WTC11 (cell line): Measurements from ENCODE around the gene IKBIP. TPM values are rescaled to one million over a fixed set of nuclear protein-coding genes. Genes with fewer than 3 reads are reported as not detected.

Experiments used
- ATAC-seq: fragments of 200-7000 bp; cut with Tn5 transposase; 2 replicates; pipeline ENCODE4 v1.10.0; 2021; ENCODE audit warnings: mild to moderate bottlenecking, moderate library complexity
- CTCF ChIA-PET: fragments of 300-600 bp; sonication (Branson Sonifier 250); formaldehyde crosslinking; loops from one replicate; lab custom pipeline; 2021; ENCODE audit warnings: antibody characterized with exemption; lab: Charles Lee
- POLR2A ChIA-PET: fragments of 350-600 bp; sonication (Branson Sonifier 250); formaldehyde crosslinking; loops from one replicate; lab custom pipeline; 2021; ENCODE audit warnings: antibody characterized with exemption; lab: Charles Lee
- DNase-seq: peaks from one replicate; pipeline ENCODE4 v3.0.0; 2021; ENCODE audit warnings: low spot score
- H3K27ac Mint-ChIP-seq: 2 replicates; pipeline ENCODE4 v1.8.0; 2021; ENCODE audit warnings: mixed read lengths
- H3K27me3 Mint-ChIP-seq: 2 replicates; pipeline ENCODE4 v1.8.0; 2021; ENCODE audit warnings: low read depth, mild to moderate bottlenecking, moderate library complexity, mixed read lengths
- H3K36me3 Mint-ChIP-seq: 2 replicates; pipeline ENCODE4 v1.8.0; 2021; ENCODE audit warnings: mixed read lengths
- H3K4me1 Mint-ChIP-seq: 2 replicates; pipeline ENCODE4 v1.8.0; 2022; ENCODE audit warnings: mixed read lengths
- H3K4me3 Mint-ChIP-seq: 2 replicates; pipeline ENCODE4 v1.8.0; 2021; ENCODE audit warnings: mild to moderate bottlenecking, moderate library complexity, mixed read lengths
- H3K9me3 Mint-ChIP-seq: 2 replicates; pipeline ENCODE4 v1.8.0; 2021; ENCODE audit warnings: mixed read lengths
- ATF1 ChIP-seq: sonication (generic); formaldehyde crosslinking; IDR thresholded peaks from 2 replicates; pipeline ENCODE4 v1.8.1; 2023; ENCODE audit warnings: mild to moderate bottlenecking, moderate library complexity, missing genetic modification reagents
- GRHL2 ChIP-seq: fragments of 250-450 bp; sonication (Bioruptor Pico); IDR thresholded peaks from 2 replicates; pipeline ENCODE4 v1.8.0; 2022; ENCODE audit warnings: mild to moderate bottlenecking, moderate library complexity; ENCODE audit not compliant: insufficient replicate concordance, severe bottlenecking
- MYBL2 ChIP-seq: sonication (generic); formaldehyde crosslinking; IDR thresholded peaks from 2 replicates; pipeline ENCODE4 v1.8.1; 2023; ENCODE audit warnings: mild to moderate bottlenecking, moderate library complexity, missing genetic modification reagents
- NFATC4 ChIP-seq: fragments of 250-450 bp; sonication (Bioruptor Pico); IDR thresholded peaks from 2 replicates; pipeline ENCODE4 v1.9.0; 2021; ENCODE audit warnings: mild to moderate bottlenecking
- ZNF416 ChIP-seq: fragments of 250-450 bp; sonication (Bioruptor Pico); IDR thresholded peaks from 2 replicates; pipeline ENCODE4 v1.9.0; 2021; ENCODE audit warnings: mild to moderate bottlenecking, inconsistent platforms
- total RNA-seq: library from RNA; stranded (reverse); gene quantifications from 3 replicates; pipeline ENCODE4 v1.2.3, GENCODE V29; 2021
- TF ChIP-seq, protein P1 (sequence below): fragments of 250-450 bp; sonication (Bioruptor Pico); IDR thresholded peaks from 2 replicates; pipeline ENCODE4 v2.1.2; 2022; ENCODE audit warnings: mild to moderate bottlenecking, moderate library complexity
- TF ChIP-seq, protein P2 (sequence below): sonication (generic); formaldehyde crosslinking; IDR thresholded peaks from 2 replicates; pipeline ENCODE4 v1.8.1; 2023; ENCODE audit warnings: mild to moderate bottlenecking, moderate library complexity, missing genetic modification reagents
- TF ChIP-seq, protein P3 (sequence below): sonication (generic); formaldehyde crosslinking; IDR thresholded peaks from 2 replicates; pipeline ENCODE4 v1.8.0; 2022; ENCODE audit warnings: missing genetic modification reagents
- TF ChIP-seq, protein P4 (sequence below): fragments of 250-450 bp; sonication (Bioruptor Pico); IDR thresholded peaks from 2 replicates; pipeline ENCODE4 v1.9.0; 2021; ENCODE audit warnings: mild to moderate bottlenecking
- TF ChIP-seq, protein P5 (sequence below): fragments of 250-450 bp; sonication (Bioruptor Pico); IDR thresholded peaks from 2 replicates; pipeline ENCODE4 v1.8.0; 2021; ENCODE audit warnings: mild to moderate bottlenecking

IKBIP gene
- total RNA-seq, 1 experiment from 2014 or later: 15.5 TPM

DNA sequence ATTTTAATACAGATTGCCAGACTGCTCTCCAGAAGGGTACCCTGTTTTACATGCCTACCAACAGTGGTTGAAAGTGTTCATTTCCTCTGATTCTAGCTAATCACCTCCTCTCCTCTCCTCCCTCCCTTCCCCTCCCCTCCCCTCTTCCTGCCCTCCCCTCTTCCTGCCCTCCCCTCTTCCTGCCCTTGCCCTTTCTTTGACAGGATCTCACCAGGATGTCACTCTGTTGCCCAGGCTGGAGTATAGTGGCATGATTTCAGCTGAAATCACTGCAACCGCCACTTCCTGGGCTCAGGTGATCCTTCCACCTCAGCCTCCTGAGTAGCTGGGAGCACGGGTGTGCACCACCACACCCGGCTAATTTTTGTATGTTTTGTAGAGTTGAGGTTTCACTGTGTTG is 25.2 kb upstream of the IKBIP start (continued):
- TF ChIP-seq, protein P1, sequence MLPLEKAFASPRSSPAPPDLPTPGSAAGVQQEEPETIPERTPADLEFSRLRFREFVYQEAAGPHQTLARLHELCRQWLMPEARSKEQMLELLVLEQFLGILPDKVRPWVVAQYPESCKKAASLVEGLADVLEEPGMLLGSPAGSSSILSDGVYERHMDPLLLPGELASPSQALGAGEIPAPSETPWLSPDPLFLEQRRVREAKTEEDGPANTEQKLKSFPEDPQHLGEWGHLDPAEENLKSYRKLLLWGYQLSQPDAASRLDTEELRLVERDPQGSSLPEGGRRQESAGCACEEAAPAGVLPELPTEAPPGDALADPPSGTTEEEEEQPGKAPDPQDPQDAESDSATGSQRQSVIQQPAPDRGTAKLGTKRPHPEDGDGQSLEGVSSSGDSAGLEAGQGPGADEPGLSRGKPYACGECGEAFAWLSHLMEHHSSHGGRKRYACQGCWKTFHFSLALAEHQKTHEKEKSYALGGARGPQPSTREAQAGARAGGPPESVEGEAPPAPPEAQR: no peak

DNA sequence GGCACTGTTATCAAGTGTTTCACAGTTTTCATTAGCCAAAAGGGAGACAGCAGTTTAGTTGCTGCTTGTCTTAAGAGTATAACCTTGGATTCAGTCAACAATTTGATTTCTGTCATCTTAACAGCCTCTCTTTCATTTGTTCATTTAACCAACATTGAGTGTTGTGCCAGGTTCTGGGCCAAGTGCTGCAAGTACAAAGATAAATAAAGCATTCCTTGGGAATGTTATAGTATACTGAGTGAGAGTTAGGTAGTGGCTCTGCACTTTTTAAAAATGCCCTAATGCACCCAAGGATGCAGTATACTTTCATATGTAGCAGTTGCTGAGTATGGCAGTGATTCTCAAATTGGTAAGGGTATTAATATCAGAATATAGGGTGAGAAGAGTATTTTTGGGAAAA is 15.9 kb upstream of the IKBIP start:
- TF ChIP-seq, protein P2, sequence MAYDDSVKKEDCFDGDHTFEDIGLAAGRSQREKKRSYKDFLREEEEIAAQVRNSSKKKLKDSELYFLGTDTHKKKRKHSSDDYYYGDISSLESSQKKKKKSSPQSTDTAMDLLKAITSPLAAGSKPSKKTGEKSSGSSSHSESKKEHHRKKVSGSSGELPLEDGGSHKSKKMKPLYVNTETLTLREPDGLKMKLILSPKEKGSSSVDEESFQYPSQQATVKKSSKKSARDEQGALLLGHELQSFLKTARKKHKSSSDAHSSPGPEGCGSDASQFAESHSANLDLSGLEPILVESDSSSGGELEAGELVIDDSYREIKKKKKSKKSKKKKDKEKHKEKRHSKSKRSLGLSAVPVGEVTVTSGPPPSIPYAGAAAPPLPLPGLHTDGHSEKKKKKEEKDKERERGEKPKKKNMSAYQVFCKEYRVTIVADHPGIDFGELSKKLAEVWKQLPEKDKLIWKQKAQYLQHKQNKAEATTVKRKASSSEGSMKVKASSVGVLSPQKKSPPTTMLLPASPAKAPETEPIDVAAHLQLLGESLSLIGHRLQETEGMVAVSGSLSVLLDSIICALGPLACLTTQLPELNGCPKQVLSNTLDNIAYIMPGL: no peak
- no peak for TF ChIP-seq GRHL2 (CRISPR knock-in tag)
- TF ChIP-seq, protein P3, sequence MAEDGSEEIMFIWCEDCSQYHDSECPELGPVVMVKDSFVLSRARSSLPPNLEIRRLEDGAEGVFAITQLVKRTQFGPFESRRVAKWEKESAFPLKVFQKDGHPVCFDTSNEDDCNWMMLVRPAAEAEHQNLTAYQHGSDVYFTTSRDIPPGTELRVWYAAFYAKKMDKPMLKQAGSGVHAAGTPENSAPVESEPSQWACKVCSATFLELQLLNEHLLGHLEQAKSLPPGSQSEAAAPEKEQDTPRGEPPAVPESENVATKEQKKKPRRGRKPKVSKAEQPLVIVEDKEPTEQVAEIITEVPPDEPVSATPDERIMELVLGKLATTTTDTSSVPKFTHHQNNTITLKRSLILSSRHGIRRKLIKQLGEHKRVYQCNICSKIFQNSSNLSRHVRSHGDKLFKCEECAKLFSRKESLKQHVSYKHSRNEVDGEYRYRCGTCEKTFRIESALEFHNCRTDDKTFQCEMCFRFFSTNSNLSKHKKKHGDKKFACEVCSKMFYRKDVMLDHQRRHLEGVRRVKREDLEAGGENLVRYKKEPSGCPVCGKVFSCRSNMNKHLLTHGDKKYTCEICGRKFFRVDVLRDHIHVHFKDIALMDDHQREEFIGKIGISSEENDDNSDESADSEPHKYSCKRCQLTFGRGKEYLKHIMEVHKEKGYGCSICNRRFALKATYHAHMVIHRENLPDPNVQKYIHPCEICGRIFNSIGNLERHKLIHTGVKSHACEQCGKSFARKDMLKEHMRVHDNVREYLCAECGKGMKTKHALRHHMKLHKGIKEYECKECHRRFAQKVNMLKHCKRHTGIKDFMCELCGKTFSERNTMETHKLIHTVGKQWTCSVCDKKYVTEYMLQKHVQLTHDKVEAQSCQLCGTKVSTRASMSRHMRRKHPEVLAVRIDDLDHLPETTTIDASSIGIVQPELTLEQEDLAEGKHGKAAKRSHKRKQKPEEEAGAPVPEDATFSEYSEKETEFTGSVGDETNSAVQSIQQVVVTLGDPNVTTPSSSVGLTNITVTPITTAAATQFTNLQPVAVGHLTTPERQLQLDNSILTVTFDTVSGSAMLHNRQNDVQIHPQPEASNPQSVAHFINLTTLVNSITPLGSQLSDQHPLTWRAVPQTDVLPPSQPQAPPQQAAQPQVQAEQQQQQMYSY (CRISPR knock-in tag): no peak
- no peak for TF ChIP-seq NFATC4
- TF ChIP-seq, protein P4, sequence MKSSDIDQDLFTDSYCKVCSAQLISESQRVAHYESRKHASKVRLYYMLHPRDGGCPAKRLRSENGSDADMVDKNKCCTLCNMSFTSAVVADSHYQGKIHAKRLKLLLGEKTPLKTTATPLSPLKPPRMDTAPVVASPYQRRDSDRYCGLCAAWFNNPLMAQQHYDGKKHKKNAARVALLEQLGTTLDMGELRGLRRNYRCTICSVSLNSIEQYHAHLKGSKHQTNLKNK (CRISPR knock-in tag): no peak
- TF ChIP-seq, protein P5, sequence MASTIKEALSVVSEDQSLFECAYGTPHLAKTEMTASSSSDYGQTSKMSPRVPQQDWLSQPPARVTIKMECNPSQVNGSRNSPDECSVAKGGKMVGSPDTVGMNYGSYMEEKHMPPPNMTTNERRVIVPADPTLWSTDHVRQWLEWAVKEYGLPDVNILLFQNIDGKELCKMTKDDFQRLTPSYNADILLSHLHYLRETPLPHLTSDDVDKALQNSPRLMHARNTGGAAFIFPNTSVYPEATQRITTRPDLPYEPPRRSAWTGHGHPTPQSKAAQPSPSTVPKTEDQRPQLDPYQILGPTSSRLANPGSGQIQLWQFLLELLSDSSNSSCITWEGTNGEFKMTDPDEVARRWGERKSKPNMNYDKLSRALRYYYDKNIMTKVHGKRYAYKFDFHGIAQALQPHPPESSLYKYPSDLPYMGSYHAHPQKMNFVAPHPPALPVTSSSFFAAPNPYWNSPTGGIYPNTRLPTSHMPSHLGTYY (CRISPR knock-in tag): no peak
- no peak for TF ChIP-seq MYBL2 (CRISPR knock-in tag)
- TF ChIP-seq ZNF416 (CRISPR knock-in tag): no peak
- Mint-ChIP-seq H3K4me1 (no peaks in the 10 kb centered on the region), H3K27me3 (no peaks in the 10 kb centered on the region), H3K4me3 (no peak overlapping the region), H3K9me3 (no peaks in the 10 kb centered on the region), H3K36me3 (peaks cover 25% of the 10 kb centered on the region), H3K27ac (no peak overlapping the region)
- CTCF ChIA-PET: no interaction called here
- DNase-seq (no peak), ATAC-seq (no peak)
- POLR2A ChIA-PET: no interaction called here

DNA sequence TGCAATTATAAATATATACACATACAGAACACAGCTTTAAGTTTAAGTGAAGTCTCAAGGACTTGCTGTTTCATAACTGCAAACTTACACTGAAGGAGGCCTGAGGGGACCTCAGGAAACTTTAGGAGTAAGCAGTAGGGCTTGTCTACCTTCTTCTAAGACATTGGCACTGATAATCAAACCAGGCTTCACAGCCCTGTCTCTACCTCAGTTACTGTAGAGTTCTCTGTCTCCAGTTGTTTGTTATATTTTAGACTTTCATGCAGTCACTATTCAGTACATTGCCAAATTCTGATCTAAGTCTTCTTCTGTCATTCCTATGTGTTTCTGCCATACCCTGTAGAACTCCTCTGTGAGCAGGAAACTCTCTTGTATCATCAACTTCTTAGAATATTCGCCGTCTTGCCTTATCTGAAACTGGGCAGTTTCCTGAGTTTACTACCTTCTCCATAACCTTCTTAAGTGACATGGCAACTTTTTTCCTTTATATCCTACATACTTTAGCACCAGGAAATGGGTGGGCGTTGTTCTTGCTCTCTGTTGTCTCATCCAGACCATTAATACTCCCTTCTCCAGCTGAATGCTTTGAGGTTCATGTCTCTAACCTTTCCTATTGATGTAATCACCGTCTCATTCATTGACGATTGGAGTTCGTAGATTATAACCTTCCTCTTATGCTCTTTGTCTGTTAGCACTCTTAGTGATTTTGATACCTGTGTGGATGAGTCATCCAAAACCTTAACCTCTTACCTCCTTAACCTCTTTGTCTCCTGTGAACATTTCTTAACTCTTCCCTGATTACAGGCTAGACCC is 11.9 kb upstream of the IKBIP start:
- no peak for TF ChIP-seq ATF1 (CRISPR knock-in tag)
- Mint-ChIP-seq H3K9me3 (no peaks in the 10 kb centered on the region), H3K36me3 (peaks cover 12% of the 10 kb centered on the region; the same call in 1 of the 2 replicates), H3K27me3 (no peaks in the 10 kb centered on the region), H3K4me1 (no peaks in the 10 kb centered on the region), H3K27ac (no peak overlapping the region), H3K4me3 (no peak overlapping the region)
- ATAC-seq (no peak), DNase-seq (no peak)
- ChIA-PET CTCF (no interaction called here), POLR2A (no interaction called here)
